SU-DHL-6 (cell line): ENCODE measurements around the gene RBM20.

Source experiments
- CTCF ChIP-seq: fragments of 200-600 bp; sonication (generic); IDR thresholded peaks from one replicate; pipeline ENCODE4 v1.5.1; 2017; ENCODE audit warnings: antibody characterized with exemption, mild to moderate bottlenecking, low read length, moderate library complexity; ENCODE audit not compliant: insufficient read depth, poor library complexity, severe bottlenecking
- EZH2phosphoT487 ChIP-seq: fragments of 200-600 bp; sonication (generic), shearing (Covaris generic); conservative IDR thresholded peaks from 2 replicates; pipeline ENCODE4 v1.6.1; 2018; ENCODE audit warnings: mild to moderate bottlenecking, antibody characterized with exemption, low read length, moderate library complexity, mixed read lengths

- TF ChIP-seq CTCF: no peak
- TF ChIP-seq EZH2phosphoT487: no peak
Observed at GRCh38 chr10:110651044-110651958, 7.2 kb downstream of the RBM20 start.
